GM18511 (cell line): ENCODE measurements around the gene NCAM1.

Source experiments
- ATAC-seq: cut with Tn5 transposase; IDR thresholded peaks from one replicate; pipeline ENCODE4 v1.9.1; 2021; ENCODE audit warnings: mild to moderate bottlenecking, moderate library complexity; ENCODE audit not compliant: unreplicated experiment

NCAM1 gene

GRCh38 chr11:113082341-113082955 lies 121.2 kb downstream of the NCAM1 start:
- ATAC-seq: no peak

GRCh38 chr11:113083571-113083970 lies 122.4 kb downstream of the NCAM1 start:
- ATAC-seq: no peak

GRCh38 chr11:113084297-113084696 lies 123.1 kb downstream of the NCAM1 start:
- ATAC-seq: no peak

GRCh38 chr11:113085446-113085845 lies 124.2 kb downstream of the NCAM1 start:
- no peak for ATAC-seq

- no peak for ATAC-seq
Measured at GRCh38 chr11:113087706-113088105, 126.5 kb downstream of the NCAM1 start.

GRCh38 chr11:113090716-113091480 lies 129.7 kb downstream of the NCAM1 start:
- ATAC-seq: no peak

- no peak for ATAC-seq
Measured at GRCh38 chr11:113091481-113091780, 130.2 kb downstream of the NCAM1 start.

- no peak for ATAC-seq
Measured at GRCh38 chr11:113096648-113097047, 135.4 kb downstream of the NCAM1 start.

- no peak for ATAC-seq
Measured at GRCh38 chr11:113103932-113104690, 142.9 kb downstream of the NCAM1 start.

- ATAC-seq: no peak
Measured at GRCh38 chr11:113104691-113105251, 143.6 kb downstream of the NCAM1 start.

- no peak for ATAC-seq
Measured at GRCh38 chr11:113105592-113105991, 144.4 kb downstream of the NCAM1 start.

GRCh38 chr11:113106507-113106906 lies 145.3 kb downstream of the NCAM1 start:
- ATAC-seq: no peak

- ATAC-seq: no peak
Measured at GRCh38 chr11:113110046-113110445, 148.8 kb downstream of the NCAM1 start.

GRCh38 chr11:113111156-113111555 lies 149.9 kb downstream of the NCAM1 start:
- no peak for ATAC-seq

- ATAC-seq: no peak
Measured at GRCh38 chr11:113112307-113112706, 151.1 kb downstream of the NCAM1 start.

GRCh38 chr11:113113801-113114704 lies 152.8 kb downstream of the NCAM1 start:
- no peak for ATAC-seq

- no peak for ATAC-seq
Measured at GRCh38 chr11:113114705-113115027, 153.4 kb downstream of the NCAM1 start.

GRCh38 chr11:113118104-113118503 lies 156.9 kb downstream of the NCAM1 start:
- no peak for ATAC-seq

GRCh38 chr11:113119074-113119473 lies 157.9 kb downstream of the NCAM1 start:
- ATAC-seq: no peak

GRCh38 chr11:113119966-113120736 lies 158.9 kb downstream of the NCAM1 start:
- ATAC-seq: no peak
